ENCODE data around the gene LYPLAL1.

The LYPLAL1 gene

DNA sequence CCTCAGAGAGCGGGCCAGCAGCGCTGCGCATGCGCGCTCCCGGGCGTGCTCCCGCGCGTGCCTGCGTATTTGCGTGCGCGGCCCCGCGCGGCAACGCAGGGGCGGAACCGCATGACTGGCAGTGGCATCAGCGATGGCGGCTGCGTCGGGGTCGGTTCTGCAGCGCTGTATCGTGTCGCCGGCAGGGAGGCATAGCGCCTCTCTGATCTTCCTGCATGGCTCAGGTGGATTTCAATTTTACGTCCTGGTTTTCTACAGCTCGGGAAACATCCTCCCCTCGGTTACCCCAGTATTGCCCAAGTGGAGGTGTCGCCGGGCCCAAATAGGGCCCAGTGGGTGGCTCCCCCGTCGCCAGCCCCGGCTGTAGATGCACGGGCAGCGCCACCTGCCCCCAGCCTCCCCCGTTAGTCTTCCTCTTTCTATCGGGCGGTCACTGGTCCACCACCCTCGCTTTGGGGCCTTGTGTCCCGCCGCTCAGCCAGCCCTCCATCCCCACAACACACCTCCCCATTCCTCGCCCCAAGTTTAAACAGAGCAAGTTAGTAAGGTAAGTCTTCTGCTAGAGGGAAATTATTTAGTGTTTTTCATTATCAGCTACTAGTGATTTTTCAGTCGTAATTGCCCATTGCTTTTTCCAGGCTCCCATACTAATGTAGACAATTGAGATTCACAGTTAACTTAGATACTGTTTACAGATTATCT, at the start of gene LYPLAL1:
LYPLAL1 (plus strand) TSS at position 121 of the 702 bp plus-strand sequence; CDS start at position 134, 13 bp downstream.
- DNase-seq (ENCODE audit: low spot score), result peak; percentile 92

DNA sequence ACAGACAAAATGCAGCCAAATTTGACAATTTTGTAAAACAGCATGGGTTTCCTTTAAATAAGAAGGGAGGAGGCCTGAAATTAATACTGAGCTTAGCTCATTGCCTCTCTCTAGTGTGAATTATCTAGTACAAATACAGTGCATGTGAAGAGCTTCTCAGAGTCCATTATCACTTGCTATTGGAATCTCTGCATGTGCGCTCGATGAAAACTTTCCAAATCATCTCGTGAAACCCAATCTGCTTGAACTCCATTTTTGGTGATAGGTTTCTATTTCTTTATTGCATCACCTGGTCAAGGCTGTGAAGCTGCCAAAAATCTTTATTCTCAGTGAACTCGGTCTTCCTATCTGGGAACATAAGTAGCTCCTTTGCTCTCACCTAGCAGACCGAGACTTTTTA, 49.5 kb upstream of the LYPLAL1 start:
- DNase-seq (ENCODE audit: low spot score), result no peak

DNA sequence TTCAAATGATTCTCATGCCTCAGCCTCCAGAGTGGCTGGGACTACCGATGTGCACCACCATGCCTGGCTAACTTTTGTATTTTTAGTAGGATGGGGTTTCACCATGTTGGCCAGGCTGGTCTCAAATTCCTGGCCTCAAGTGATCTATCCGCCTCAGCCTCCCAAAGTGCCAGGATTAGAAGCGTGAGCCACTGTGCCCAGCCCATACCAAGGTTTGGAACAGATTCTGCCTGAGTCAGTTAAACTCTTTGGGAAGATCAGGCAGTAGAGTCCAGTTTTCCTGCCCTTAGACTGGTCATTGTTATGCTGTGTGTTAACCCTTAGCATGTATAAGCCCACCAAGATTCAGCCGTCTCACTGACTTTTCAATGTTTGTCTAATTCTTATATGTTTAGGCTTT, 48.3 kb upstream of the LYPLAL1 start:
- DNase-seq (ENCODE audit: low spot score), result no peak

DNA sequence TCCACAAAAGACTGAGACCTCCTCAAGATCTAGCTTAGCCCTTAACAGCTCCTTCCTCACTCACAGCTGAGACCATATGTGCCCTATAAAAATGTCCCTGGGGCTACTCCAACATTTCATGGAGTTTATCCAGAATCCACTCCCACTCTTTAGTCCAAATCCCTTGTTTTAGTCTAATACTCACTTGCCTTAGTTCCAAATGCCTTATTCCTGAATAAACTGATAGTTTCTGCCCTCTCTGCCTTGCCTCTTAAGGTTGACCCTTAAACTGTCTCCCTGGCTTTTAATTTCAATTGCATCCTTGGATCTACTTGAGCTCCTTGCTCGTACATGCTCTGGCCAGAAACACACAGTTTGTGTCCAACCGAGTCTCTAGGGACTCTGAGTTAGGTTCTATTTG, 47.3 kb upstream of the LYPLAL1 start:
- DNase-seq (ENCODE audit: low spot score), result no peak

DNA sequence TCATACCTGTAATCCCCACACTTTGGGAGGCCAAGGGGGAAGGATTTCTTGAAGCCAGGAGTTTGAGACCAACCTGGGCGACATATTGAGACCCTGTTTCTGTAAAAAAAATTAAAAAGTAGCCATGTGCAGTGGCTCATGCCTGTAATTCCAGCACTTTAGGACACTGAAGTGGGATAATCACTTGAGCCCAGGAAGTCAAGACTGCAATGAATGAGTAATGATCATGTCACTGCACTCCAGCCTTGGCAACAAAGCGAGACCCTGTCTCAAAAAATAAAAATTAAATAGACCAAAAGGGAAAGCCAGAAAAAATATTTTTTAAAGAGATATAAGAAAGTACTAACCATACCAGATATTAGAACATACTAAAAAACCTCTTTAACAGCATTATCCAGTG, 44.7 kb upstream of the LYPLAL1 start:
- DNase-seq (ENCODE audit: low spot score), result no peak

DNA sequence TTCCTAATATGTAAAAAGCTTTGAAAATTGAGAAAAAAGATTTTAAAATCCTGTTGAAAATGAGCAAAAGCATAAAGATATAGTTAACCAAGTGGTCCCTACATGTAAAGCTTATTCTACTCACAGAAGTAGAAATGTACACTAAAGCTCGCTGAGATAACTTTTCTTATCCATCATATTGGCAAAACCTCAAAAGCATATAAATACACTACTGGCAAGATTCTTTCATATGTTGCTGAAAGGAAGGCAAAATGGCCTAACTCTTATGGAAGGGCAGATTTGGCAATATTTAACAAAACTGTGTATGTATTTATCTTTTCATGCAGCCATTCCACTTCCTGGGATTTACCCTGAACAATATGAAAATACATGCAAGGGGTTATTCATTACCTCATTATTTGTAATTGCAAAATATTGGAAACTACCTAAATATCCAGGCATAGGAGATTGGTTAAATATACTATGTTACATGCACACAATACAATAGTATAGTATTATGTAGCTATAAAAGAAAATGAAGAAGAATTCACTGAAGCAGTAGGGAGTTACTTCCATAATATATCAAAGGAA, 43.2 kb upstream of the LYPLAL1 start:
- DNase-seq (ENCODE audit: low spot score), result no peak

DNA sequence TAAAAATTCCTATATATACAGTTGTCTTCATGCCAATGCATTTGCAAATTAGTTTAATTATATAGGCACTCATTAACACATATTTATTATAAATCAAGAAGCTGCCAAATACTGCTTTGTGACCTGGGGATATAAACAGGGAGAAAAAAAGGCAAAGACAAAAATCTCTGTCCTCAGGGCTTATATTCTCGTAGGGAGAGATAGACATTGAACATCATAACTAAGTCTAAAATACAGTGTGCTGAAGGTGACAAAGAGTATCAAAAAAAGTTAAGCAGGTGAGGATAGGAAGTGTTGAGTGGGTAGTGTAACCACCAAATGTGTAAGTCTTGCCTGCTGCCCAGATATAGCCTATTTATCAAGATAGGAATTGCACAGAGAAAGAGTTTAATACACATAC, 40.7 kb upstream of the LYPLAL1 start:
- no peak for DNase-seq (ENCODE audit: low spot score)

DNA sequence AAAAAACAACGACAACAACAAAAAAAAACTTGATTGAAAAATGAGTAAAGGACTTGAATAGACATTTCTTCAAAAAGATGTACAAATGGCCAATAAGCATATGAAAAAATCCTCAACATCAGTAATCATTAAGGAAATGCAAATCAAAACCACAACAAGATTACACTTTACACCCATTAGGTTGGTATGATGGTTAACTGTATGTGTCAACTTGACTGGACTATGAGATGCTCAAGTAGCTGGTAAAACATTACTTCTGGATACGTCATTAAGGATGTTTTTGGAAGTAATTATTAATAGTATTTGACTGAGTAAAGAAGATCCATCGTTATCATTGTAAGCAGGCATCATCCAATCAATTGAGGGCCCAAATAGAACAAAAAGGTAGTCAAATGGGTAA, 34.9 kb upstream of the LYPLAL1 start:
- DNase-seq (ENCODE audit: low spot score), result no peak

DNA sequence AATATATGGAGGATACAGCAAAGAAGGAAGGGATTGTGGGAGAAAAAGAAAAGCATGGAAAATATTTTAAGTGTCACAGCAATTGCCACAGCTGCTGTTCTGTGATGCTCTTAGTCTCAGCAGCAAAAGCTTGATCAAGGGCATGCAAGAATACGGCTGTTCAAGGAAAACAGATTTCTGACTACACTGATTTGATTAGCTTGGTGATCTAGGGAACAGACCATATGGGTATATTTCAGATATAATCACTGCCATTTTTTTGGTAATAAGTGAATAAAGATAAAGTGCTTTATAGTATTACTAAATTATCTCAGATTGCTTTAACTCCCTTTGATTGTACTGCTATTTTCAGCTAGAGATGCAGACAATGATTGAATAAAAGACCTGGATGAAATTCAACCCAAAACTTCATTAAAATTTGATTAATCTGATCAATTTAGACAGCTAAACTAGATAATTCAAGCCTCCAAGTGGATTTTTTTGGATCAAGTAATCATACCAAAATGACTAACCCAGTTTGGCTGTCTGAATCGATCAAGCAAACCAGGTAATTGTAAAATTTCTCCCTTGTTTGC, 33.3 kb upstream of the LYPLAL1 start:
- DNase-seq (ENCODE audit: low spot score), result no peak

DNA sequence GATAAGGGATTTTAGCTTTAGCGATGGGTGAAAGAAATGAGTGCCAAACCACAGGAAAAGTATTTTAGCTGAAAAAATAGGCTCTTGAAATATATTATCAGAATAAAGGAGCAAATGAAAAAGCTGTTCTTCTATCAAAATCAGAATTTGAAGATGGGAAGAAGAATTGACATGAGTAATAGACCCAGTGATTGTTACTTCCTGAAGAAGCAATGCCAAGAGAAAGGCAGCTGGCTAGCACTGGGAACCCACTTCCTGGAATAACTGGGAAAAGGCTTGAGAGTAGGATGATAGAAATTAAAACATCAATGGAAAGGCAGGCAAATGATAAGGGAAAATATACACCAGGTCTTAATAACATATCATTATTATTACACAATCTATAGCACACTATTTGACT, 29.9 kb upstream of the LYPLAL1 start:
- DNase-seq (ENCODE audit: low spot score), result no peak

DNA sequence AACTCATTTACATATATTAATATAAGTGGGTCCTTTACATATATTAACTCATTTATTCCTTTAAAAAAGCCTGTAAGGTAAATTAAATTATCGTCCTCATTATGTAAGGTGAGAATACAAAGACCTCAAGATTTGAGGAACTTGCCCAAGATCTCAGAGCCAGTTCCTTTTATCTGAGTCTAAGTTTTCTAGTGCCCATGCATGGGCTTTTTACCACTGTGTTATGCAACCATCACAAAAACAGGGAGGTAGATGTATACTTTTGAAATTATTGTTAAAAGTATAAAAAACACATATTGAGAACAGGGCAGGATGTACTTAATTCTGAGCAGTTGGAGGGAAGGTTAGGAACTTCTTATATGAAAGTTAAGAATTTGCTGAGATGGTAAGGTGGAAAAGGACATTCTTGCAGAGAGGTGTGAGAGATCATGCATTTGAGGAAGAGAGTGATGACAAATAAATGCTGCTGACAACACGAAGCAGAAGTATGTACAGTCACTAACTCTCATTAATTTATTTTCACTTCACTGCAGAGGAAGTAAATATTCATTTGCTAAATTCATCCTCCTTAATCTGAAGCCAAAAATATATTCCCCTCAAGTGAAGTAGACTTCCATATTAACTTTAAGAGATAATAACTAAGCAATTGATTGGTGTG, 28.9 kb upstream of the LYPLAL1 start:
- no peak for DNase-seq (ENCODE audit: low spot score)

DNA sequence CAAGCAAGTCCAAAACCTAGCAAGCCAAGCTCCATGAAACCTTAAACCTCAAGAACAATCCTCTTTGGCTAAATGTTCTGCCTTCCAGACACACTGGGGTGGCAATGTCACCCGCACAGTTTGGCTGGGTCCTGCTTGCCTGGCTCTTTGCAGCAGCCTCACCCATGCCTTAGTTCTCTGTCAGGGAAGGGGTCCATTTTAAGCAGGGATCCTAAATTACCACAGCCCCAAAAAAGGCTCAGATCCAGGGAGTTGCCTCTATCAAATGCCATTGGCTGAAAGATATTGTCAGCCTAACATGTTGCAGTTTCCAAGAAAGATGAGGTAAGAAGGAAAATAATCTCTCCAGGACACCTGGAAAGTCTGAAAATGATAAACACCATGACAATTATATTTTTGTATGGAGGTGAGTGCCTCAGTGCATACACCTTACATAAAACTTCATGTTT, 26.1 kb upstream of the LYPLAL1 start:
- no peak for DNase-seq (ENCODE audit: low spot score)

DNA sequence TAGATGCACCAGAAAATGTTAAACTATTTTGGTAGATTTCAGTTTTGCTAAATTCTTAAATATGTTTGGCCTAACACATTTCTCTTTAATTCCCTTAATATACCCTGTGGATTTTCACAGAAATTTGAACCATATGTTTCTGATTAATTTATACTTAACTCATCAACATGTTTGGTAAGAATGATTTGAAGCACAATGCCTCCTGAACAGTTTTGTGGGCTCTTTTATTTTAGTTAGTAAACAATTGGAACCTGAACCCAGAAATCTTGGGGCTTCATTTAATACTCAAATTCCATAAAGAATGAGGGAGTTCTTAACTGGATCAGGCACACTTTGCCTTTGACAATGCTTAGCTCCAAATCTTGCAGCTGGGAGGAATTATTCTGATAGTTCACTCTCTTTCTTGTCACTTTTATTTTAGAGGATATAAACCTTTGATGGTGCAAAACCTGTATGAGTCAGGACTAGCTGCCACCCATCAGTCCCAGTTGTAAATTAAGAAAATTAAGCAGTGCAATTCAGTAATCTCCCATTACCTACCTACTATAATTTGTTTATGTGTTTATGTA, 24.6 kb upstream of the LYPLAL1 start:
- no peak for DNase-seq (ENCODE audit: low spot score)

DNA sequence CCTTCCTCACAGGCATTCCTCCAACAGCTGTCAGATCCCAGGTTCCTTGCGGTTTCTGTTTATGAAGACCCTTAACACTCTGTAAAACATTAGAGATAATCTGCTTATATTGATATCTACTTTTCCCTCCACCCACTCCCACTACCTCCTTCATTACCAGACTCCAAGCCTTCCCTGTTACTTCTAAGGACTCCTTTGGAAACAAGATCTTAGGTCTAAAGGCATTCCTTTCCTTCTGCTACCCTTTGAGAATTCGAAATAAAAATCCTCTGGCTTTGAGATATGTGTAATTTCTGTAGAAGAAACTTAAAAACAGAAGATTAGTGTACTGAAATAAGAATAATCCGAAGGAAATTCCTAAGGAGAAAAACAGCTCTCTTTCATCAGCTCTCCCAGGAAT, 23.7 kb upstream of the LYPLAL1 start:
- DNase-seq (ENCODE audit: low spot score), result no peak

DNA sequence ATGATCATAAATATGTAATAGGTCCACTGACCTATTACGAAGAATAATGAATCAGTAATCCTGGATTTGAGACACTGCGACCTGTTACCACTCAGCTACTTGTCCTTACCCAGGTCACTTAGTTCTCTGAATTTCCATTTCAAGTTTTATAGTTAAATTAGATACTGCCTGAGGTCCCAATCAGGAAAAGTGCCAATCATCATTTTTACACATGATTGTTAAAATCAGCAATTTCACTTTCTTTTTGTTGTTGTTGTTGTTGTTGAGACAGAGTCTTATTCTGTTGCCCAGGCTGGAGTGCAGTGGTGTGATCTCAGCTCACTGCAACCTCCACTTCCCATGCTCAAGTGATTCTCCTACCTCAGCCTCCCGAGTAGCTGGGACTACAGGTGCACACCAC, 22.8 kb upstream of the LYPLAL1 start:
- no peak for DNase-seq (ENCODE audit: low spot score)

DNA sequence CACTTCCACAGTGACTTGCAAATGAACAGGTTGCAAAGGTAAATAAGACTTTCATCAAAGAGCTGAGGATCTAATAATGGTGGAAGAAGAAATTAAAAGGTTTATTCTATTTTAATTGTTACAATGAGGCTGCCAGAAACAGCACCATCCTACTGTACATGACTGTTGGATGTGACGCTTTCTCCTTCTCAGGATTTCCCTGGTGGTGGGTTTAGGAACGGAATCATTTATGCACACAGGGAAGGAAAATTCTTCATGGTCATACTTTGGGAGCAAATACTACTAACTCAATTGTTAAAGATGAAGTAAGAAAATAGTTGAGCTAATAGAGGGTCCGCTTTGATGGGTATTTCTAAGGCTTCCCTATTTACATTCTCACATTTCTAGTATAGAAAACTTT, 22.2 kb upstream of the LYPLAL1 start:
- DNase-seq (ENCODE audit: low spot score), result no peak

DNA sequence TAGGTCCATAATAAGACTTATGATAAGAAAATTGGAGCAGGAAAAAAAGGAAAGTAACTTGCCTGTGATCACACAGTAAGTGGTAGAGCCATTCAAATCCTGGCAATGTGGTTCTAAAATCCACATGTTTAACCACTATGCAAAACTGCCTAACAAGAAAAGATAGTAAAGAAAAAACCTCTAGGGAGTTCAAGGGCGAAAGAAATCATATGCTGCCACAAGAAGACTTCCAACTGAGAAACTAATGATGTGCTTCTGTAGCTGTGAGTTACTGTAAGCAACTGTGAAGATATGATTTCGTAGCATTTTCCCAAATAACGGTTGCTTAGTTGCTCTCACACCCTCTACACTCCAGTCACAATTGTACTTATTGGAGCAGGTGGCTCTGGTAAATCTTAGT, 20.9 kb upstream of the LYPLAL1 start:
- DNase-seq (ENCODE audit: low spot score), result no peak

DNA sequence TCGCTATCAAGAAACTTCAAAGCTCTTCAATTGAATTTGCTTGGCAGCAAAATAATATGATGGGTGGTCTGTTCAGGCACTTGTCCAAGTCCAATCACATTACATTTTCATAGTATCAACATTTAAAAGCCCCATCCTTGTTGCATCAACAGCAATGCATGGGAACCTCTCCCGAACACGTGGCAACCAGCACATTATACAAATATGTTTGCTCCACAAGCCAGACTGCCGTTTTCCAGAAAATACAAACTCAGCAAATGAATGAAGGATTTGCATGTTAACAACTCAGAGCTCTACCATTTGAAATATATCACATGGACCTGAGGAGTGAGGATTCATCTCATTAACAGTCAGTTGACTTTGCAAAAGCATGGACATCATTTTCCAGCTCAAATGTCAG, 20.0 kb upstream of the LYPLAL1 start:
- no peak for DNase-seq (ENCODE audit: low spot score)

DNA sequence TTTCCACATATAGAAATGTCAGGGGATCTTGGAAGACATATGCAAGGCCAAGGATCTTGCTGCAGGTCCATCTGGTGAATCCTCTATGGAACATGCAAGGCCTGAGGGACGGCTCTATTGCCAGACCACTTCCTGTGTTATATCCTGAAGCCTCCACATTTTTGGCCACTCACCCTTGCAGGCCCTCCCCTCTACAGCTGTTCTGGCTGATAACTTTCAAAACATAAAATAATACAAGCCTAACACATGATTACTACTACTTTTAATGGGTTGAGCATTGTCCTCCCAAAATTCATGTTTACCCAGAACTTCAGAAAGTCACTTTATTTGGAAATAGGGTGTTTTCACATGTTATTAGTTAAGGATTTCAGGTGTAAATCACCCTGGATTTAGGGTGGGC, 18.5 kb upstream of the LYPLAL1 start:
- DNase-seq (ENCODE audit: low spot score), result no peak

DNA sequence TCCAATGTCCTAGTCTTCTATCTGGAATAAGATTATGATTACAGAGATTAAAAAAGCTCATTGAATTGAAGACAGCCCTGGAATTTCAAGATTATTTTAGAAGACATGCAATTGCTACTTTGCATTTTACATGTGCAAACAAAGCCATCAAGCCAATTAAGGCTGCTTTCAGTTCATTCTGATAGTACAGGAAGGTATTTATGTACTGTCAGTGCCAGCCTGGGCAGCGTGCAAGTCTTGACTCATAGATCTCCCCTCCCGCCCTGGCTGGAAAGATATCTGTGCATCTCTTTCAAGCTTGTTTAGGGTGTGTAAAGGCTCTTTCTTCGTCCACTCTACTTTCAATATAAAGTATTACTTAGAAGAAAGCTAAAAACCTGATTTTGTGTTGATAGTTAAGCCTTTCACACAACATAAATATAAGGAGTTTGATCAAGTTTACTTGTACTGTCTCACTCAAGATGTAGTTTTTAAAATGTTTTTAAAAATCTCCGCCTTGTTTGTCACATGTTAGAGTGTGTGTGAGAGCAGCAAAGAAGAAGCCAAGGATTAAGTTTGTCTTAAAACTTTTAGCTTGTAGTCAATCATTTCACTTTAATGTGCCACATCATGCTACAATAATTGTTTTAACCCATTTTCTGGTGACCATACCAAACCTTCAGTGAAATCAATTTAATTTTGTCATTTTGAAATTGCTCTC, 13.6 kb upstream of the LYPLAL1 start:
- no peak for DNase-seq (ENCODE audit: low spot score)

DNA sequence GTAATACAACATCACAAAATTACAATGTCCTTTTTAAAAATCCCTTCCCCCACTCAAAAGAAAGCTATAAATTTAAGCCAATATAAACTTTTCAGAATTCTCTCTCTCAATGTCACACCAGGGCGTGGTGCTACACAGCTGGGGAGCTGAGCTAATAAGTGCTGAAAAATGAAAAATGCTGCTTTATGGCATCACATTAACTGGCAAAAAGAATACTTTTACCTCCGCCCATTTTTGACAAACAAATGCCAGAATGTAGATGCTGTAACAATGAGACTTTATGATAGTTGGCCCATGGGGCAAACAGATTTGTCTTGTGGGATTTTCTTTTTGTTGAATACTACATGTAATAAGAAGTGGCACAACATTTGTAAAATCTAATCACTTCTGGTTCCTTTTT, 12.7 kb upstream of the LYPLAL1 start:
- no peak for DNase-seq (ENCODE audit: low spot score)

DNA sequence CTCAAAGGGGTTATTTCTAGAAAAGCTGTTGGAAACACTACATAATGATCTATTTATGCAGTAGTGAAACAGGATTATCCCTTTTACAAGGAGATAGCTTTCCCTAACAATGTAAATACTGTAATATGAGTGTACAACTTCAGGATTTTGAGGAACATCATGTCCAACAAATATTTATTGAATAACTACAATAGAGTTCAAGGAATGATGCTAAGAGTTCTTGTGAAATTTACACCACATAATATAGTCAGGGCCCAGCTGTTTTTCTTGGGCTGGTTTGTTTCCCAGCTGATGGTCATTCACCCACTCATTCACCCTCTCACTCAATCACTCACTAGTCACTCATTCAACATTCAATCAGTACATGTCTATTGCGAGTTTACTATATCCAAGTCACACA, 12.3 kb upstream of the LYPLAL1 start:
- DNase-seq (ENCODE audit: low spot score), result no peak
